ENCODE results near the gene RTEL1.

DNA sequence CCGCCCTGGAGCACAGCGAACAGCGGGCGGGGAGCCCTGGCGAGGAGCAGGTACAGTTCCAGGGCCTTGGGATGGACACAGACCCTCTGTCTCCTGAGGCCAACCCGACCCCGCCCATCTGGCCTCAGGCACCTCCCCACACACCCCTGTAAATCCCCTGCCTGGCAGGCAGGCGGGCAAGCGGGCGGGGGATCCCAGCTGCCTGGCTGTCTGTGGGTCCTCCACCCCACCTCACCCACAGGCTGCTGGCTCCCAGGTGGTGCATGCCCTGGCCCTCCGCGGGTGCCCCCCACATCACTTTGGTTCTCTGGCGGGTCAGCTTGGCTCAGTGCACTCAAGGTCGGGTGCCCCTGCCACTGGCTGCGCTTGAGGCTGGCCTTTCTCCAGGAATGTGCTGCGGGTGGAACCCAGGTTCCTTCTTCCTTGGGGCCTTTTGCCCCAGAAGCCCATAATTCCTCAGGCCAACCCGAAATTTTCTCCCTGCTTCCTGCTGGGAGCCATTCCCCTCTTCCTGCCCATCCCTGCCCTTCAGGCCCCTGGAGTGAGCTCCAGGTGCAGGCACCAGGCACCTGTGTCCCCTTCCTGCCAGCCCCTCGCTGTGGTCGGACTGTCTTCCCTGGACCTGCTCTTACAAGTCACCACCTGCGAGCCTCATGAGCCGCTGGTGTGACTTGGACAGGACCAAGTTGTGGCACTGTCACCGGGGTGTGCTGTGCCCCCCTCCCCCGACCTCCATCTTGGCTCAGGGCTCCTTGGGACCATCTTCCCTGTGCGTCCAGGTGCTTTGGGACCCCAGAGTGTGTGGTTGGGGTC, 33.0 kb downstream of the RTEL1 start:
- TF ChIP-seq, protein P1, sequence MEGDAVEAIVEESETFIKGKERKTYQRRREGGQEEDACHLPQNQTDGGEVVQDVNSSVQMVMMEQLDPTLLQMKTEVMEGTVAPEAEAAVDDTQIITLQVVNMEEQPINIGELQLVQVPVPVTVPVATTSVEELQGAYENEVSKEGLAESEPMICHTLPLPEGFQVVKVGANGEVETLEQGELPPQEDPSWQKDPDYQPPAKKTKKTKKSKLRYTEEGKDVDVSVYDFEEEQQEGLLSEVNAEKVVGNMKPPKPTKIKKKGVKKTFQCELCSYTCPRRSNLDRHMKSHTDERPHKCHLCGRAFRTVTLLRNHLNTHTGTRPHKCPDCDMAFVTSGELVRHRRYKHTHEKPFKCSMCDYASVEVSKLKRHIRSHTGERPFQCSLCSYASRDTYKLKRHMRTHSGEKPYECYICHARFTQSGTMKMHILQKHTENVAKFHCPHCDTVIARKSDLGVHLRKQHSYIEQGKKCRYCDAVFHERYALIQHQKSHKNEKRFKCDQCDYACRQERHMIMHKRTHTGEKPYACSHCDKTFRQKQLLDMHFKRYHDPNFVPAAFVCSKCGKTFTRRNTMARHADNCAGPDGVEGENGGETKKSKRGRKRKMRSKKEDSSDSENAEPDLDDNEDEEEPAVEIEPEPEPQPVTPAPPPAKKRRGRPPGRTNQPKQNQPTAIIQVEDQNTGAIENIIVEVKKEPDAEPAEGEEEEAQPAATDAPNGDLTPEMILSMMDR (IDR thresholded peaks at IDR 0.05 in 2 of 3, conservative IDR thresholded peaks at IDR 0.05 in 1 of 3; ENCODE audit: borderline replicate concordance in 1 of 3, insufficient read depth in 1 of 3, low read depth in 2 of 3, low read length in 2 of 3): no peak
- no peak for TF ChIP-seq SP1 (IDR thresholded peaks at IDR 0.05; ENCODE audit: low read depth)
- peak; percentile 18 for TF ChIP-seq POLR2AphosphoS5 (IDR thresholded peaks at IDR 0.05; ENCODE audit: low read depth, low read length)
- TF ChIP-seq MAX (IDR thresholded peaks at IDR 0.05): no peak
- TF ChIP-seq EZH2phosphoT487 (IDR thresholded peaks at IDR 0.05; ENCODE audit: borderline replicate concordance): no peak
- TF ChIP-seq ZFX (IDR thresholded peaks at IDR 0.05): no peak
- TF ChIP-seq EZH2 (IDR thresholded peaks at IDR 0.05): no peak
- TF ChIP-seq SIN3A (IDR thresholded peaks at IDR 0.05; ENCODE audit: low read depth): no peak
- TF ChIP-seq POLR2A (IDR thresholded peaks at IDR 0.05; ENCODE audit: borderline replicate concordance, extremely low read depth, insufficient read depth, insufficient read length): no peak
- no peak for TF ChIP-seq CBX3 (IDR thresholded peaks at IDR 0.05; ENCODE audit: low read depth)

All from HCT116 (cell line).